Suprapubic skin (tissue), 4 donors: Measurements from ENCODE around the gene MPV17L2.

Experiments
- CTCF ChIP-seq, 2 donors: fragments of 200-600 bp in 1 of 2; fragments of 450-650 bp in 1 of 2; sonication (generic) in 1 of 2; IDR thresholded peaks; one replicate each; pipeline ENCODE4 v1.5.1; 2016 to 2019; ENCODE audit warnings: antibody characterized with exemption in 2 of 2, mild to moderate bottlenecking in 1 of 2, moderate library complexity in 1 of 2
- EP300 ChIP-seq: sonication (generic); formaldehyde crosslinking; IDR thresholded peaks from one replicate; pipeline ENCODE4 v1.6.1; 2017; ENCODE audit warnings: antibody characterized with exemption
- POLR2A ChIP-seq, 2 donors: fragments of 450-650 bp; IDR thresholded peaks; one replicate each; pipeline ENCODE4 v1.6.1; 2017; ENCODE audit warnings: antibody characterized with exemption in 2 of 2, mild to moderate bottlenecking in 2 of 2, moderate library complexity in 2 of 2
- POLR2AphosphoS5 ChIP-seq, 3 donors: sonication (generic); formaldehyde crosslinking; IDR thresholded peaks; one replicate each; pipeline ENCODE4 v1.6.1; 2017; ENCODE audit warnings: antibody characterized with exemption in 3 of 3

DNA sequence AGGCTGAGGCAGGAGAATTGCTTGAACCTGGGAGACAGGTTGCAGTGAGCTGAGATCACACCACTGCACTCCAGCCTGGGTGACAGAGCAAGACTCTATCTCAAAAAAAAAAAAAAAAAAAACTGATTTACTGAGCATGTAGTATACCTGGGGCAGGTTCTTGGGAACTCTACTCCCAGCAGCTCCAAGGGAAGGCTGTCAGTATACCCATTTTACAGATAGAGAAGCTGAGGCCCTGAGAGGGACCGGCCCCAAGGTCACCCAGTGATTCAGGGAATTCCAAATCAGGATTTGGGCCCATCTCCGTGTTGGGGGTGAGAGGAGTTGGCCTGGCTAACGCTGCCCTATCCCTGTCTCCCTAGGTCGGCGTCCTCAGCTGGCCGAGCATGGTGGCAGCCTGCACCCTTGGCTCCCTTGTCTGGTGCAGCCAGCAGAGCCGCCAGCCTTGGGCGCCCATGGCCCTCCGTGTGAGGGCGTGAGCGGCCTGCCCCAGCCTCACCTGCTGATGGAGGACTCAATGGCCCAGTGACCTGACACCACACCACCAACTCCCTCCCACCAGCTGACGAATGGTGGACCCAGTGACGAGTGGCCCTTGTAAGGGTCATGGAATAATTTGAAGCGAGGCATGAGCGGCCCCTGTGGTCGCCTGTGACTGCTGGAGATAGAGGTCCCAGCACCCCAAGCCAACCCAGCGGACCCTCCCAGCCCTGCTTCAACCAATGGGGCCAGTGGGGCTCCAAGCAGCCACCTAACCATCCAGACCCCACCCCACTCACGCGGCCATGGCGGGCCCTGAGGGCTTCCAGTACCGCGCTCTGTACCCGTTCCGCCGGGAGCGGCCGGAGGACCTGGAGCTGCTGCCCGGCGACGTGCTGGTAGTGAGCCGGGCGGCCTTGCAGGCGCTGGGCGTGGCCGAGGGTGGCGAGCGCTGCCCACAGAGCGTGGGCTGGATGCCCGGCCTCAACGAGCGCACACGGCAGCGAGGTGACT is 37.6 kb upstream of the MPV17L2 start:
- TF ChIP-seq POLR2A (IDR thresholded peaks at IDR 0.05) (no peak), CTCF (IDR thresholded peaks at IDR 0.05) (no peak), POLR2AphosphoS5 (IDR thresholded peaks at IDR 0.05) (no peak), EP300 (no peak)
